T-helper 1 cell treated with Interleukin-12 subunit alpha and Interleukin-12 subunit beta and Interleukin-4 antibody, amounts not matched to agents 30 μg/mL and 1 μg/mL, for 36 hours (primary cell): ENCODE data around the gene IGFBP2.
A peak's percentile ranks its signal among the peaks of the same experiment; 100 is the strongest.
"Not testable (repeated sequence)": the region's sequence is repeated elsewhere in the genome, so short reads cannot be mapped to it uniquely, and the experiment has no call there.

Experiments used
- H3K27ac Mint-ChIP-seq: one replicate; pipeline ENCODE4 v1.8.0; 2021; ENCODE audit warnings: mild to moderate bottlenecking, mixed read lengths
- H3K27me3 Mint-ChIP-seq: one replicate; pipeline ENCODE4 v1.8.0; 2021; ENCODE audit warnings: low read depth, mixed read lengths
- H3K36me3 Mint-ChIP-seq: one replicate; pipeline ENCODE4 v1.8.0; 2021; ENCODE audit warnings: low read depth, mixed read lengths
- H3K4me1 Mint-ChIP-seq: one replicate; pipeline ENCODE4 v1.8.0; 2021; ENCODE audit warnings: low read depth, mixed read lengths
- H3K4me3 Mint-ChIP-seq: one replicate; pipeline ENCODE4 v1.8.0; 2021; ENCODE audit warnings: mild to moderate bottlenecking, moderate library complexity, mixed read lengths
- H3K9me3 Mint-ChIP-seq: one replicate; pipeline ENCODE4 v1.8.0; 2021; ENCODE audit warnings: mixed read lengths

Gene IGFBP2

DNA sequence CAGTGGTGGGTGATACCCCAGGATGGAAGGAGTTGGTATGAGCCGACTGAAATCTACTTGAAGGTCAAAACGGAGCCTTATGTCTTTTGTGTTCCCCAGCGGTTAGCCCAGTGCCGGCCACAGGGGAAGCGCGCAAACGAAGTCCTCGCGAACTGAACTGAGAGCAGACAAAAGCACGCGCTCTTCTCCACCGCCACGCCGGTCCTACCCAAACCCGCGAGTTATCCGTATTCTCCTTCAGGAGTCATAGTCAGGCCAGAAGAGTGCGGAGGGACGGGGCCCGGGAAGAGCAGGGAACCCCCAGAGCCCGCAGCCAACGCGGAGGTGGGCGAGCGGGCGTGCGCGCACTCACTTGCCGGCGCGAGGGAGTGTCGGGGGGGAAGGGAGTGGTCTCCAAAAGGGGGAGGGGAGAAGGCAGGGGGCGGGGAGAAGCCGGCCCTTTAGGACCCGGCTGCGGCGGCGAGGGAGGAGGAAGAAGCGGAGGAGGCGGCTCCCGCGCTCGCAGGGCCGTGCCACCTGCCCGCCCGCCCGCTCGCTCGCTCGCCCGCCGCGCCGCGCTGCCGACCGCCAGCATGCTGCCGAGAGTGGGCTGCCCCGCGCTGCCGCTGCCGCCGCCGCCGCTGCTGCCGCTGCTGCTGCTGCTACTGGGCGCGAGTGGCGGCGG is at the start of gene IGFBP2:
Gene IGFBP2, plus strand, starts transcription at position 469 of the 664 bp plus-strand sequence. Its CDS starts 104 bp downstream, at position 573.
- Mint-ChIP-seq H3K9me3 (no peaks in the 10 kb centered on the region), H3K27ac (no peak within 1 kb of the TSS), H3K4me1 (peaks cover 22% of the 10 kb centered on the region), H3K4me3 (peak within 1 kb of the TSS; percentile 86), H3K36me3 (no peaks in the 10 kb centered on the region), H3K27me3 (peaks cover 76% of the 10 kb centered on the region)

DNA sequence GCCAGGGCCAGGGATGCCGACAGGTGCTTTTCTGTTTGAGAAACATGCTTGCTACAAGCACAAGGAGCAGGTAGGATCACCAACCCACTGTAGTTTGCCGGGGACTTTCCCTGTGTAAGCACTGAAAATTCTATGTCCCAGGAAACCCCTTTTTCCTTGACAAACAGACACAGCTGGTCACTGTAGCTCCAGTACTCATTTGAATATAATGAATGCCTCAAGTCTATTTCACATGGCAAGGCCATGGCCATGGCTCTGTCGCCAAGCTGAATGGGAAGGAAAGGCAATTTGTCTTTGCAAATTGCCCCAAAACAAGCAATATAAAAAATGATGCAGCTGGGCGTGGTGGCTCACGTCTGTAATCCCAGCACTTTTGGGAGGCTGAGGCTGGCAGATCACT is 49.6 kb upstream of the IGFBP2 start:
- H3K4me3 Mint-ChIP-seq = no peak overlapping the region
- H3K27me3 Mint-ChIP-seq = peaks cover 20% of the 10 kb centered on the region
- H3K27ac Mint-ChIP-seq = no peak overlapping the region
- H3K36me3 Mint-ChIP-seq = no peaks in the 10 kb centered on the region
- H3K9me3 Mint-ChIP-seq = no peaks in the 10 kb centered on the region
- no peaks in the 10 kb centered on the region for H3K4me1 Mint-ChIP-seq

- Mint-ChIP-seq H3K27me3 (peaks cover 24% of the 10 kb centered on the region), H3K4me3 (no peak overlapping the region), H3K36me3 (no peaks in the 10 kb centered on the region), H3K4me1 (no peaks in the 10 kb centered on the region), H3K9me3 (no peaks in the 10 kb centered on the region), H3K27ac (no peak overlapping the region)
Observed at GRCh38 chr2:216584112-216584511, 49.1 kb upstream of the IGFBP2 start.

GRCh38 chr2:216585441-216585840 is 47.8 kb upstream of the IGFBP2 start:
- Mint-ChIP-seq H3K36me3 (no peaks in the 10 kb centered on the region), H3K27me3 (peaks cover 29% of the 10 kb centered on the region), H3K9me3 (no peaks in the 10 kb centered on the region), H3K27ac (no peak overlapping the region), H3K4me1 (no peaks in the 10 kb centered on the region), H3K4me3 (no peak overlapping the region)

DNA sequence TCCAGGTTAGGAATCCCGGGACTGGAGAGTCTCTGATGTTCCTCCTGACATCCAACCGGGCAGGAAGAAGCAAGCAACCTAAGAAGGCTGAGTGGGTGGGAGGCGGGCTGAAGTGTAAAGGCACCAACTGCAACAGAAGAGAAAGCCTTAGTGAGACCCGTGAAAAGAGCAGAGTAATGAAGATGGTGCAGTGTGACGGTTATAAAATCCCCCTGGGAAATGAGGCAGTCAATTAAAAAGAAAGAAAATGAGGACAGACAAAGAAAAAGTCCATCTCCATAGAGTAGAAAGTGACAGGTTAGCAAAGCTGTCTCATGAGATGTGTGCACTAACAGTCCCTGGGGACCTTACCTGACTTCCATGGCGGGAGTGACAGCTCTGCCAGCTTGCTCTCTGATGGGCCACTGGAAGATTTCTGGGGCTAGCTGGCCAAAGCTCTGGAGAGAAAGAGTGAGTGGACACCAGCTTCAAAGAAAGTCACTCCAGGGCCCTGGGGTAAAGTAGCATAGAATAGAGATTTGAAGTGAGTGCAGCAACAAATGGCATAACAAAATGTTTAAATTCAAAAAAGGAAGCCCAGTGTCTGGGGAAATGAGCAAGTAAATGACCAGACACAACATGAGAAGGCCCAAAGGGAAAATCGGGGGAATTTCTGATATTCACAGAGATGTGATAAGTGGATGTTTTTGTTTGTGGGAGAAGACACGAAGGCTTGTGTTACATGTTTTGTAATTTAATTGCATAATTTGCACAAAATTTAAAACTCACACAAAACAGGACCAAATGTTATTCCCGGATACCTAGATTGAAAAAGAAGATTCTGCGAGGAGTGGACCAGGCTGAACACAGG is 44.1 kb upstream of the IGFBP2 start:
- H3K27me3 Mint-ChIP-seq = peaks cover 17% of the 10 kb centered on the region
- no peaks in the 10 kb centered on the region for H3K9me3 Mint-ChIP-seq
- H3K27ac Mint-ChIP-seq = no peak overlapping the region
- H3K4me3 Mint-ChIP-seq = no peak overlapping the region
- no peaks in the 10 kb centered on the region for H3K4me1 Mint-ChIP-seq
- no peaks in the 10 kb centered on the region for H3K36me3 Mint-ChIP-seq

- no peaks in the 10 kb centered on the region for H3K4me1 Mint-ChIP-seq
- peaks cover 11% of the 10 kb centered on the region for H3K27me3 Mint-ChIP-seq
- H3K4me3 Mint-ChIP-seq = no peak overlapping the region
- no peak overlapping the region for H3K27ac Mint-ChIP-seq
- no peaks in the 10 kb centered on the region for H3K36me3 Mint-ChIP-seq
- H3K9me3 Mint-ChIP-seq = no peaks in the 10 kb centered on the region
Observed at GRCh38 chr2:216589791-216590190, 43.4 kb upstream of the IGFBP2 start.

- no peak overlapping the region for H3K27ac Mint-ChIP-seq
- no peaks in the 10 kb centered on the region for H3K9me3 Mint-ChIP-seq
- H3K27me3 Mint-ChIP-seq = peaks cover 9% of the 10 kb centered on the region
- no peaks in the 10 kb centered on the region for H3K4me1 Mint-ChIP-seq
- no peaks in the 10 kb centered on the region for H3K36me3 Mint-ChIP-seq
- no peak overlapping the region for H3K4me3 Mint-ChIP-seq
Observed at GRCh38 chr2:216590780-216591179, 42.4 kb upstream of the IGFBP2 start.

DNA sequence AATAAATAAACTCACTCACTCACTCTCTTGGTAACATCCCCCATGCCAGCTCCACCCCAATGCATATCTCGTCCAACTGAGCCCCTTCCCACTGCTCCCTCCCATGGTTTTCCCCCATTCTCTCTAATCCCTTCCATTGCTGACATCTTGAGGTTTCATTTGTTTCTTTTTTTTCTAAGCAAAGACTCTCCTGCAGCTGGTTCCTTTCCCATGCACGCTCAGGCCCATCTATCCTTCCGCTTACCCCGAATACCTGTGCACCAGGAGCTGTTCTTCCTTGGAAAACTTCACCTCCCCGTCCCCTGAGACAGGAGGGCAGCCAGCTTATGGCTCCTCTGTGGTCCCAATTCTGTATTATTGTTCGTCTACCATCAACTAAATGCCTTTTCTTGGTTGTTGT is 41.7 kb upstream of the IGFBP2 start:
- H3K9me3 Mint-ChIP-seq = no peaks in the 10 kb centered on the region

GRCh38 chr2:216594081-216594480 is 39.1 kb upstream of the IGFBP2 start:
- no peaks in the 10 kb centered on the region for H3K36me3 Mint-ChIP-seq
- H3K27ac Mint-ChIP-seq = no peak overlapping the region
- no peaks in the 10 kb centered on the region for H3K4me1 Mint-ChIP-seq
- no peaks in the 10 kb centered on the region for H3K9me3 Mint-ChIP-seq
- no peak overlapping the region for H3K4me3 Mint-ChIP-seq
- H3K27me3 Mint-ChIP-seq = peaks cover 5% of the 10 kb centered on the region

More for the DNA sequence above, 41.7 kb upstream of the IGFBP2 start:
- H3K4me1 Mint-ChIP-seq = no peaks in the 10 kb centered on the region
- no peak overlapping the region for H3K27ac Mint-ChIP-seq
- H3K27me3 Mint-ChIP-seq = peaks cover 9% of the 10 kb centered on the region
- H3K36me3 Mint-ChIP-seq = no peaks in the 10 kb centered on the region
- no peak overlapping the region for H3K4me3 Mint-ChIP-seq

- Mint-ChIP-seq H3K9me3 (no peaks in the 10 kb centered on the region), H3K4me3 (no peak overlapping the region), H3K4me1 (no peaks in the 10 kb centered on the region), H3K27ac (no peak overlapping the region), H3K36me3 (no peaks in the 10 kb centered on the region), H3K27me3 (no peaks in the 10 kb centered on the region)
Observed at GRCh38 chr2:216596236-216596979, 36.8 kb upstream of the IGFBP2 start.

DNA sequence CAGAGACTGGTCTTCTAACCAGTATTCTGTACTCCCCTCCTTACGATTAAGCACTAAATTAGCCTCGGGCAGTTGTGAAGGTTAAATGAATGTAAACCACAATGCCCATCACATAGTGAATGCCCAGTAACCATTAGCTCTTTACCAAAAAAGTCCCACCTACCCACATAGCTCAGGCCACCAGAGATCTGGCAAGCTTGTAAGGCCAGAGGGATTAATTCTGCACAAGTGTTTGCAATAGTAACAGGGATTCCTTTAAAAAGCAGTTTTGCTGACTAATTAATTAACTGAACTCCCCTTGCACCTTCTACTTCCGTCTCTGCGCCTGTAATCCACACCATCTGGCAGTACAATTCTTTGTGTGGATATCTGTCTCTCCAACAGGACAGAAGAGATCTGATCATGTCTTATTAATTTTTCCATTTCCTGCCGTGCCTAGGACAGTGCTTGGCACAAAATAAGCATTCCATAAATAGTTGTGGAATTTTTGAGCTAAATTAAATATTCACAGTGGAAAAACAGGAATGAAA is 36.2 kb upstream of the IGFBP2 start:
- Mint-ChIP-seq H3K4me1 (no peaks in the 10 kb centered on the region), H3K9me3 (no peaks in the 10 kb centered on the region), H3K27me3 (no peaks in the 10 kb centered on the region), H3K36me3 (no peaks in the 10 kb centered on the region), H3K27ac (no peak overlapping the region), H3K4me3 (no peak overlapping the region)

DNA sequence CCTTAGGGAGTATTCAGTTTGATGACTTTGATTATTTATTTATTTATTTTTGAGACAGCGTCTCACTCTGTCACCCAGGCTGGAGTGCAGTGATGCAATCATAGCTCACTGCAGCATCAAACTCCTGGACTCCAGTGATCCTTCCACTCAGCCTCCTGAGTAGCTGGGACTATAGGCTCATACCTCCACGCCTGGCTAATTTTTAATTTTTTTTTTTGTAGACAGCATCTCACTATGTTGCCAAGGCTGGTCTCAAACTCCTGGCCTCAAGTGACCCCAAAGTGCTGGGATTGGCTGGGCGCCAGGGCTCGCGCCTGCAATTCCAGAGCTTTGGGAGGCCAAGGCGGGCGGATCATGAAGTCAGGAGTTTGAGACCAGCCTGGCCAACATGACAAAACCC is 35.4 kb upstream of the IGFBP2 start:
- not testable (repeated sequence) for H3K9me3 Mint-ChIP-seq, H3K27ac Mint-ChIP-seq, H3K4me1 Mint-ChIP-seq, H3K27me3 Mint-ChIP-seq, H3K4me3 Mint-ChIP-seq, H3K36me3 Mint-ChIP-seq

GRCh38 chr2:216601632-216602409 is 31.4 kb upstream of the IGFBP2 start:
- Mint-ChIP-seq H3K36me3 (peaks cover 1% of the 10 kb centered on the region), H3K27ac (no peak overlapping the region), H3K4me3 (no peak overlapping the region), H3K4me1 (peaks cover 16% of the 10 kb centered on the region), H3K27me3 (no peaks in the 10 kb centered on the region), H3K9me3 (no peaks in the 10 kb centered on the region)
